Measurements from ENCODE around the gene PCDHA3.
"Not testable (repeated sequence)": the region's sequence is repeated elsewhere in the genome, so short reads cannot be mapped to it uniquely, and the experiment has no call there.

The PCDHA3 gene

GRCh38 chr5:140835622-140836510 lies 35.0 kb downstream of the PCDHA3 start:
- FAIRE-seq (no peak), DNase-seq (ENCODE audit: insufficient read length, low spot score) (no peak)
- TF ChIP-seq POLR2AphosphoS5 (IDR thresholded peaks at IDR 0.05; ENCODE audit: low read depth, low read length) (no peak), SPI1 (IDR thresholded peaks at IDR 0.05; ENCODE audit: low read depth, low read length) (no peak), POLR2A (IDR thresholded peaks at IDR 0.05; ENCODE audit: low read depth, low read length) (no peak), POU2F2 (IDR thresholded peaks at IDR 0.05; ENCODE audit: low read depth, low read length) (no peak), TAF1 (IDR thresholded peaks at IDR 0.05; ENCODE audit: low read depth, low read length) (no peak), PAX5 (IDR thresholded peaks at IDR 0.05; ENCODE audit: insufficient read depth, low read length, severe bottlenecking) (no peak)

DNA sequence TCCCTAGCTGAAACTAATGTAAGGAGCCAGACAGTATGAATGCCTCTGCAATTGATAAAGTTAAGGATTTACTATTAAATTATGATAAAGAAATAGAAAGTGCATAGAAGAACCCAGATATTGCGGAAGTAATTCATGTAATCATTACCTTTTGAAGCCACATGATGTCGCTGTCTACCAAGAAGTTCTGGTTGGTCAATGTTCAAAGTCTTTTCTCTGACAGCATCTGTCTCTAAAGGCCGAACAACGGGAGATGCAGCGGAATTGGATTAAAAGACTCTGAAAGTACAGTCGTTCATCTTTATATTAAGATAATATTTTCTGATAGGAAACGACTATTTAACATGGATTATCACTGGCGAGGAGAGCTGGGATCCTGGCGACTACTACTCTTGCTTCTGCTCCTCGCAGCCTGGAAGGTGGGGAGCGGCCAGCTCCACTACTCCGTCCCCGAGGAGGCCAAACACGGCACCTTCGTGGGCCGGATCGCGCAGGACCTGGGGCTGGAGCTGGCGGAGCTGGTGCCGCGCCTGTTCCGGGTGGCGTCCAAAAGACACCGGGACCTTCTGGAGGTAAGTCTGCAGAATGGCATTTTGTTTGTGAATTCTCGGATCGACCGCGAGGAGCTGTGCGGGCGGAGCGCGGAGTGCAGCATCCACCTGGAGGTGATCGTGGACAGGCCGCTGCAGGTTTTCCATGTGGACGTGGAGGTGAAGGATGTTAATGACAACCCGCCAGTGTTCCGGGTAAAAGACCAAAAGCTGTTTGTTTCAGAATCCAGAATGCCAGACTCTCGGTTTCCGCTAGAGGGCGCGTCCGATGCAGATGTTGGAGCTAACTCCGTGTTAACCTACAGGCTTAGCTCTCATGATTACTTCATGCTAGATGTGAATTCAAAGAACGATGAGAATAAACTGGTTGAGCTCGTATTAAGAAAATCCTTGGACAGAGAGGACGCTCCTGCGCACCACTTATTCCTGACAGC lies 40.4 kb downstream of the PCDHA3 start, which contains the start of gene PCDHA8:
Gene PCDHA8 (plus strand): TSS at position 210 of the 985 bp plus-strand sequence. CDS start 135 bp downstream, at position 345.
- DNase-seq (ENCODE audit: insufficient read length, low spot score) = no peak
- FAIRE-seq = no peak

GRCh38 chr5:140842798-140843733 lies 42.2 kb downstream of the PCDHA3 start:
- no peak for TF ChIP-seq POLR2A (IDR thresholded peaks at IDR 0.05; ENCODE audit: low read depth, low read length)
- TF ChIP-seq TAF1 (IDR thresholded peaks at IDR 0.05; ENCODE audit: low read depth, low read length) = no peak
- TF ChIP-seq PAX5 (IDR thresholded peaks at IDR 0.05; ENCODE audit: insufficient read depth, low read length, severe bottlenecking) = no peak
- TF ChIP-seq POU2F2 (IDR thresholded peaks at IDR 0.05; ENCODE audit: low read depth, low read length) = no peak
- no peak for TF ChIP-seq POLR2AphosphoS5 (IDR thresholded peaks at IDR 0.05; ENCODE audit: low read depth, low read length)
- TF ChIP-seq SPI1 (IDR thresholded peaks at IDR 0.05; ENCODE audit: low read depth, low read length) = no peak
- DNase-seq (ENCODE audit: insufficient read length, low spot score) (no peak), FAIRE-seq (no peak)

More for the DNA sequence above, 40.4 kb downstream of the PCDHA3 start, which contains the start of gene PCDHA8:
- TF ChIP-seq POLR2A (IDR thresholded peaks at IDR 0.05; ENCODE audit: low read depth, low read length) (no peak), PAX5 (IDR thresholded peaks at IDR 0.05; ENCODE audit: insufficient read depth, low read length, severe bottlenecking) (no peak), SPI1 (IDR thresholded peaks at IDR 0.05; ENCODE audit: low read depth, low read length) (no peak), POU2F2 (IDR thresholded peaks at IDR 0.05; ENCODE audit: low read depth, low read length) (no peak), POLR2AphosphoS5 (IDR thresholded peaks at IDR 0.05; ENCODE audit: low read depth, low read length) (no peak), TAF1 (IDR thresholded peaks at IDR 0.05; ENCODE audit: low read depth, low read length) (no peak)

DNA sequence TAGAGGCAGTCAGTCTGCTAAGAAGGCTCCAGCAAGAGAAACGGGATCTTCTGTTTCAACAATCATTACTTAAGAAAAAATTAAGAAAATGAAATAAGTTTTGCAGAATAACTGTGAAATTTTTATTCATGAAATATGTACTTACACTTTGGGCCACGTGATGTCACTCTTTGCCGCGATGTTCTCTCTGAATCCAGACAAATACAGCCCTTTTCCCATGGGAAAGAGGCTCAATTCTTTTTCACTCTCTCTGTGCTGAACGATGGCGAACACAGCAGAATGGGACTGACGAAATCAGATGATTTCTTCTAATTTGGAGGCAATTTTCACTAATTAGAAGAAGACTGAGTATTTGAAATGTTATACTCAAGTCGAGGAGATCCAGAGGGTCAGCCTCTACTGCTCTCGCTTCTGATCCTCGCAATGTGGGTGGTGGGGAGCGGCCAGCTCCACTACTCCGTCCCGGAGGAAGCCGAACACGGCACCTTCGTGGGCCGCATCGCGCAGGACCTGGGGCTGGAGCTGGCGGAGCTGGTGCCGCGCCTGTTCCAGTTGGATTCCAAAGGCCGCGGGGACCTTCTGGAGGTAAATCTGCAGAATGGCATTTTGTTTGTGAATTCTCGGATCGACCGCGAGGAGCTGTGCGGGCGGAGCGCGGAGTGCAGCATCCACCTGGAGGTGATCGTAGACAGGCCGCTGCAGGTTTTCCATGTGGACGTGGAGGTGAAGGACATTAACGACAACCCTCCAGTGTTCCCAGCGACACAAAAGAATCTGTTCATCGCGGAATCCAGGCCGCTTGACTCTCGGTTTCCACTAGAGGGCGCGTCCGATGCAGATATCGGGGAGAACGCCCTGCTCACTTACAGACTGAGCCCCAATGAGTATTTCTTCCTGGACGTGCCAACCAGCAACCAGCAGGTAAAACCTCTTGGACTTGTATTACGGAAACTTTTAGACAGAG lies 47.6 kb downstream of the PCDHA3 start, which contains the start of gene PCDHA9:
Gene PCDHA9 (plus strand): TSS at position 244 of the 964 bp plus-strand sequence. CDS start 114 bp downstream, at position 358.
- not testable (repeated sequence) for DNase-seq (ENCODE audit: insufficient read length, low spot score); FAIRE-seq

DNA sequence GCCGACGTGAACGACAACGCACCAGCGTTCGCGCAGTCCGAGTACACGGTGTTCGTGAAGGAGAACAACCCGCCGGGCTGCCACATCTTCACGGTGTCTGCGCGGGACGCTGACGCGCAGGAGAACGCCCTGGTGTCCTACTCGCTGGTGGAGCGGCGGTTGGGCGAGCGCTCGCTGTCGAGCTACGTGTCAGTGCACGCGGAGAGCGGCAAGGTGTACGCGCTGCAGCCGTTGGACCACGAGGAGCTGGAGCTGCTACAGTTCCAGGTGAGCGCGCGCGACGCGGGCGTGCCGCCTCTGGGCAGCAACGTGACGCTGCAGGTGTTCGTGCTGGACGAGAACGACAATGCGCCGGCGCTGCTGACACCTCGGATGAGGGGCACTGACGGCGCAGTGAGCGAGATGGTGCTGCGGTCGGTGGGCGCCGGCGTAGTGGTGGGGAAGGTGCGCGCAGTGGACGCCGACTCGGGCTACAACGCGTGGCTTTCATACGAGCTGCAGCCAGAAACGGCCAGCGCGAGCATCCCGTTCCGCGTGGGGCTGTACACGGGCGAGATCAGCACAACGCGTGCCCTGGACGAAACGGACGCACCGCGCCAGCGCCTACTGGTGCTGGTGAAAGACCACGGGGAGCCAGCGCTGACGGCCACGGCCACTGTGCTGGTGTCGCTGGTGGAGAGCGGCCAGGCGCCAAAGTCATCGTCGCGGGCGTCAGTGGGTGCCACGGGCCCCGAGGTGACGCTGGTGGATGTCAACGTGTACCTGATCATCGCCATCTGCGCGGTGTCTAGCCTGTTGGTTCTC lies 49.2 kb downstream of the PCDHA3 start:
- DNase-seq (ENCODE audit: insufficient read length, low spot score); FAIRE-seq: not testable (repeated sequence)
